IMR-90 (cell line): ENCODE data around the gene RAX2. TPM values are rescaled to one million over a fixed set of nuclear protein-coding genes. Genes with fewer than 3 reads are reported as not detected.
"Not testable (repeated sequence)": the region's sequence is repeated elsewhere in the genome, so short reads cannot be mapped to it uniquely, and the experiment has no call there.

Experiments used
- ATAC-seq: fragments of 200-7000 bp; cut with Tn5 transposase; 2 replicates; pipeline ENCODE4 v1.9.1; 2020; ENCODE audit warnings: low read depth, mild to moderate bottlenecking, moderate library complexity
- BruUV-seq: library from RNA; stranded (reverse); fragments of 400-500 nt; replicated peaks from 2 replicates; lab custom pipeline; 2021; lab: Mats Ljungman, UMichigan
- CTCF ChIA-PET: fragments of 300-600 bp; formaldehyde crosslinking; extraction: SDS; loops from one replicate; lab custom pipeline; 2021; ENCODE audit warnings: antibody characterized with exemption; lab: Yijun Ruan, JAX
- POLR2A ChIA-PET: fragments of 300-600 bp; sonication (Branson Sonifier 250); formaldehyde crosslinking; loops from one replicate; lab custom pipeline; 2022; ENCODE audit warnings: antibody characterized with exemption; ENCODE audit not compliant: unreplicated experiment; lab: Charles Lee
- DNase-seq: peaks from one replicate; pipeline ENCODE4 v3.0.0; 2013
- H2AFZ ChIP-seq: replicated peaks from 2 replicates; pipeline ENCODE3; 2013; ENCODE audit warnings: low read length, mild to moderate bottlenecking; ENCODE audit not compliant: poor library complexity
- H2AK5ac ChIP-seq: 2 replicates; pipeline ENCODE4 v1.6.1; 2013; ENCODE audit warnings: low read depth, low read length, inconsistent platforms
- H2AK9ac ChIP-seq: replicated peaks from 2 replicates; pipeline ENCODE3; 2013; ENCODE audit warnings: mild to moderate bottlenecking, low read depth, low read length, moderate library complexity; ENCODE audit not compliant: poor library complexity
- H2BK120ac ChIP-seq: 2 replicates; pipeline ENCODE4 v1.6.1; 2013; ENCODE audit warnings: low read depth, low read length, inconsistent platforms
- H2BK15ac ChIP-seq: 3 replicates; pipeline ENCODE4 v1.6.1; 2013; ENCODE audit warnings: low read depth, low read length, inconsistent platforms
- H2BK20ac ChIP-seq: 2 replicates; pipeline ENCODE4 v1.6.1; 2013; ENCODE audit warnings: low read depth, mild to moderate bottlenecking, inconsistent platforms, low read length, moderate library complexity
- H2BK5ac ChIP-seq: 2 replicates; pipeline ENCODE4 v1.6.1; 2013; ENCODE audit warnings: mild to moderate bottlenecking, low read depth, low read length, inconsistent platforms; ENCODE audit not compliant: poor library complexity, severe bottlenecking
- H3K14ac ChIP-seq: replicated peaks from 2 replicates; pipeline ENCODE4 v1.6.1; 2013; ENCODE audit warnings: low read depth, low read length, inconsistent platforms
- H3K18ac ChIP-seq: 2 replicates; pipeline ENCODE4 v1.6.1; 2013; ENCODE audit warnings: low read depth, low read length, control low read depth
- H3K23ac ChIP-seq: 2 replicates; pipeline ENCODE4 v1.6.1; 2013; ENCODE audit warnings: low read depth, low read length, inconsistent platforms
- H3K27ac ChIP-seq: 2 replicates; pipeline ENCODE4 v1.5.1; 2013; ENCODE audit warnings: mild to moderate bottlenecking, control low read depth, low read length; ENCODE audit not compliant: insufficient read depth
- H3K27me3 ChIP-seq: 2 replicates; pipeline ENCODE4 v1.6.1; 2013; ENCODE audit warnings: low read length; ENCODE audit not compliant: control insufficient read depth, insufficient read depth
- H3K36me3 ChIP-seq: 2 replicates; pipeline ENCODE4 v1.6.1; 2013; ENCODE audit warnings: low read length, mixed read lengths; ENCODE audit not compliant: control insufficient read depth, insufficient read depth
- H3K4ac ChIP-seq: 2 replicates; pipeline ENCODE4 v1.6.1; 2013; ENCODE audit warnings: low read depth, low read length, inconsistent platforms
- H3K4me1 ChIP-seq: 2 replicates; pipeline ENCODE4 v1.6.1; 2013; ENCODE audit warnings: low read length, mixed read lengths; ENCODE audit not compliant: control insufficient read depth, insufficient read depth
- H3K4me2 ChIP-seq: 2 replicates; pipeline ENCODE4 v1.6.1; 2013; ENCODE audit warnings: low read depth, mild to moderate bottlenecking, control low read depth, low read length, moderate library complexity
- H3K4me3 ChIP-seq: 2 replicates; pipeline ENCODE4 v1.5.1; 2013; ENCODE audit warnings: low read depth, mild to moderate bottlenecking, control low read depth, low read length, moderate library complexity; ENCODE audit not compliant: insufficient read depth
- H3K56ac ChIP-seq: 2 replicates; pipeline ENCODE4 v1.6.1; 2013; ENCODE audit warnings: low read length, inconsistent platforms; ENCODE audit not compliant: insufficient read depth; ENCODE audit errors: extremely low read depth
- H3K79me1 ChIP-seq, 2 experiments: 2 replicates each; pipeline ENCODE4 v1.6.1; 2013; ENCODE audit warnings: low read length in 2 of 2, inconsistent platforms in 1 of 2, low read depth in 1 of 2
- H3K9ac ChIP-seq: 2 replicates; pipeline ENCODE4 v1.6.1; 2013; ENCODE audit warnings: low read depth, low read length, control low read depth
- H3K9me1 ChIP-seq: 2 replicates; pipeline ENCODE4 v1.6.1; 2013; ENCODE audit warnings: low read length, inconsistent platforms; ENCODE audit not compliant: insufficient read depth
- H3K9me3 ChIP-seq: 2 replicates; pipeline ENCODE4 v1.6.1; 2013; ENCODE audit warnings: low read length; ENCODE audit not compliant: control insufficient read depth, insufficient read depth
- H4K20me1 ChIP-seq: 2 replicates; pipeline ENCODE4 v1.6.1; 2013; ENCODE audit warnings: low read length, inconsistent platforms; ENCODE audit not compliant: insufficient read depth
- H4K5ac ChIP-seq: 2 replicates; pipeline ENCODE4 v1.6.1; 2013; ENCODE audit warnings: mild to moderate bottlenecking, low read depth, low read length, control low read depth
- H4K8ac ChIP-seq, 2 experiments: 2 replicates each; pipeline ENCODE4 v1.6.1; 2013; ENCODE audit warnings: low read depth in 2 of 2, low read length in 2 of 2, control low read depth in 1 of 2, inconsistent platforms in 1 of 2
- H4K91ac ChIP-seq: 2 replicates; pipeline ENCODE4 v1.6.1; 2013; ENCODE audit warnings: low read depth, low read length, inconsistent platforms; ENCODE audit not compliant: insufficient read depth
- WGBS, 2 experiments: methylation state at CpG; one replicate each; pipeline versions ENCODE4 v1.1.5 to v1.1.7; 2013; ENCODE audit warnings: missing lambda C conversion rate in 2 of 2; ENCODE audit not compliant: insufficient read length in 1 of 2; ENCODE audit errors: extremely low coverage in 2 of 2; 5-methylcytosine and 5-hydroxymethylcytosine counted together
- dilution Hi-C: fragments of 300-500 bp; cut with HindIII; formaldehyde crosslinking; loops from one replicate; pipeline ENCODE4 v1.14.3; 2018; ENCODE audit warnings: low sequenced_read_pairs; ENCODE audit not compliant: unreplicated experiment
- in situ Hi-C: fragments of 300-500 bp; cut with MboI; formaldehyde crosslinking; loops from 3 replicates; pipeline ENCODE4 v1.14.3; 2019; ENCODE audit warnings: low sequenced_read_pairs, inconsistent platforms, mixed read lengths
- intact Hi-C: fragments of 100-400 bp; cut with micrococcal nuclease; formaldehyde crosslinking; loops from 2 replicates; pipeline ENCODE4 v1.10.0; 2022
- polyA plus RNA-seq, 3 experiments: library from polyadenylated mRNA; depleted of rRNA; stranded (reverse); fragments of >200 nt; gene quantifications; 2 replicates each; pipeline ENCODE4 v1.2.3, GENCODE V29; 2012; ENCODE audit warnings: low replicate concordance in 1 of 3
- total RNA-seq: library from RNA; depleted of rRNA; stranded (reverse); fragments of >200 nt; gene quantifications from 2 replicates; pipeline ENCODE4 v1.2.3, GENCODE V29; 2012

RAX2 gene
- total and polyA plus RNA-seq, 2 of the 4 experiments (the other 2 are of a cell fraction), result not detected

- H3K4ac ChIP-seq, H3K14ac ChIP-seq, BruUV-seq, H2AK5ac ChIP-seq, CTCF ChIA-PET, H3K4me1 ChIP-seq, H2AFZ ChIP-seq, H4K5ac ChIP-seq, H3K27me3 ChIP-seq, H3K4me2 ChIP-seq, H3K18ac ChIP-seq, H2BK120ac ChIP-seq, H4K8ac ChIP-seq, H3K4me3 ChIP-seq, H3K9ac ChIP-seq, H3K9me1 ChIP-seq, H4K20me1 ChIP-seq, ATAC-seq, H3K56ac ChIP-seq, intact Hi-C loops, H3K9me3 ChIP-seq, H3K27ac ChIP-seq, POLR2A ChIA-PET, H2BK5ac ChIP-seq, H2BK20ac ChIP-seq, H2BK15ac ChIP-seq, H3K23ac ChIP-seq, in situ Hi-C loops, H4K91ac ChIP-seq, dilution Hi-C loops, H2AK9ac ChIP-seq: not testable (repeated sequence)
- no CpG with 5 or more reads among the region's 5 CpGs for WGBS, 2 experiments
- peak; percentile 19 for DNase-seq
- Histone ChIP-seq H3K36me3 (peaks cover 27% of the 10 kb centered on the region), H3K79me1 (peaks cover 17 to 25% of the 10 kb centered on the region in 2 experiments)
Observed at GRCh38 chr19:3765757-3766156, 6.3 kb downstream of the RAX2 start.
